Embryonic facial prominence (tissue), 1 donor: ENCODE data around the gene PCDHGB5.
"Not testable (repeated sequence)": the region's sequence is repeated elsewhere in the genome, so short reads cannot be mapped to it uniquely, and the experiment has no call there.

Source experiments
- DNase-seq: peaks from one replicate; pipeline ENCODE4 v3.0.0-alpha.2; 2016; ENCODE audit errors: extremely low spot score

Gene PCDHGB5

DNA sequence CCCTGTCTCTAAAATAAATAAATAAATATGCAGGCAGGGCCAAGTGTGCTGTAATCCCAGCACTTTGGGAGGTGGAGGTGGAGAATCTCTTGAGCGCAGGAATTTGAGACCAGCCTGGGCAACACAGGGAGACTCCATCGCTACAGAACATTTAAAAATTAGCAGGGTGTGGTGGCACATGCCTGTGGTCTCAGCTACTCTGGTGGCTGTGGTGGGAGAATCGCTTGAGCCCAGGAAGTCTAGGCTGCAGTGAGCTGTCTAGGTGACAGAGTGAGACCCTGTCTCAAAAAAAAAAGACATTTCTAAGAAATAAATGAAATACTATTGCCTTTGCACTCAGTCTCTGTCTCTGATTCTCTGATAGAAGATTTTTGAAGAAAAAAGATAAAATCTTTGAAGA is 13.8 kb downstream of the PCDHGB5 start:
- DNase-seq: no peak

GRCh38 chr5:141412854-141413539 is 15.2 kb downstream of the PCDHGB5 start, which contains the start of gene PCDHGA10:
Gene PCDHGA10, plus strand, starts transcription at chr5:141412987. Its CDS starts 189 bp downstream, at chr5:141413176.
- no peak for DNase-seq

DNA sequence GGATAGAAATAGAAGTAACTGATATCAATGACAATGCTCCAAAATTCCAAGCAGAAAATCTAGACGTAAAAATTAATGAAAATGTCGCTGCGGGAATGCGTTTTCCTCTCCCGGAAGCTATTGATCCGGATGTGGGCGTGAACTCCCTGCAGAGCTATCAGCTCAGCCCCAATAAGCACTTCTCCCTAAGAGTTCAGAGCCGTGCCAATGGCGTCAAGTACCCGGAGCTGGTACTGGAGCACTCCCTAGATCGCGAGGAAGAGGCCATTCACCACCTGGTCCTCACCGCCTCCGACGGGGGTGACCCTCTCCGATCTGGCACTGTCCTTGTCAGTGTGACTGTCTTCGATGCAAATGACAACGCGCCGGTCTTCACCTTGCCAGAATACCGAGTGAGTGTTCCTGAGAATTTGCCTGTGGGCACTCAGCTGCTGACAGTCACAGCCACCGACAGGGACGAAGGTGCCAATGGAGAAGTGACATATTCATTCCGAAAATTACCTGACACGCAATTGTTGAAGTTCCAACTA is 15.9 kb downstream of the PCDHGB5 start:
- DNase-seq: no peak

GRCh38 chr5:141414548-141415274 is 17.0 kb downstream of the PCDHGB5 start:
- DNase-seq: not testable (repeated sequence)

GRCh38 chr5:141415275-141415618 is 17.5 kb downstream of the PCDHGB5 start:
- not testable (repeated sequence) for DNase-seq

- not testable (repeated sequence) for DNase-seq
Observed at GRCh38 chr5:141417494-141418172, 19.9 kb downstream of the PCDHGB5 start, which contains the start of gene PCDHGB7. Gene PCDHGB7, plus strand, starts transcription at chr5:141417677. Its CDS starts 183 bp downstream, at chr5:141417860.

GRCh38 chr5:141419074-141419880 is 21.5 kb downstream of the PCDHGB5 start:
- DNase-seq: no peak

DNA sequence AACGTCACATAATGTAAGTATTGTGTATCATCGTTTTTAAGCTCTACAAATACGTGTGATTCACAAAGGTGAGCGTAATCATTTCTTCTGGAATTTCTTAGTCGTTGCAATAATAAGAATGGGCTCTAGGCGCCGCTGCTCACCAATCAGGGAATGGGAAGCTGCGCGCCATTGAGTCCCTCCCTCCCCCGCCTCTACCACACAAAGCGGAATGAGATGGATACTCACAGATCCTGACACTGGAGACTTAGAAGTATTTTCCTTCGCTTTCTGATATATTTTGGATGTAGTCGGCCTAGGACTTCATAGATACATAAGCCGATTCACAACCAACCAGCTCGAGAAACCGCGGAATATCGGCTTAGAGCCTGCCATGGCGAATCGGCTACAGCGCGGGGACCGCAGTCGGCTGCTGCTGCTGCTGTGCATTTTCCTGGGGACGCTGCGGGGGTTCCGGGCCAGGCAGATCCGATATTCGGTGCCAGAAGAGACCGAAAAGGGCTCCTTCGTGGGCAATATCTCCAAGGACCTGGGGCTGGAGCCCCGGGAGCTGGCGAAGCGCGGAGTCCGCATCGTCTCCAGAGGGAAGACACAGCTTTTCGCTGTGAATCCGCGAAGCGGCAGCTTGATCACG is 23.2 kb downstream of the PCDHGB5 start, which contains the start of gene PCDHGA11:
PCDHGA11 (plus strand) TSS at position 197 of the 634 bp plus-strand sequence; CDS start at position 374, 177 bp downstream.
- no peak for DNase-seq

- no peak for DNase-seq
Observed at GRCh38 chr5:141421489-141421855, 23.7 kb downstream of the PCDHGB5 start.

DNA sequence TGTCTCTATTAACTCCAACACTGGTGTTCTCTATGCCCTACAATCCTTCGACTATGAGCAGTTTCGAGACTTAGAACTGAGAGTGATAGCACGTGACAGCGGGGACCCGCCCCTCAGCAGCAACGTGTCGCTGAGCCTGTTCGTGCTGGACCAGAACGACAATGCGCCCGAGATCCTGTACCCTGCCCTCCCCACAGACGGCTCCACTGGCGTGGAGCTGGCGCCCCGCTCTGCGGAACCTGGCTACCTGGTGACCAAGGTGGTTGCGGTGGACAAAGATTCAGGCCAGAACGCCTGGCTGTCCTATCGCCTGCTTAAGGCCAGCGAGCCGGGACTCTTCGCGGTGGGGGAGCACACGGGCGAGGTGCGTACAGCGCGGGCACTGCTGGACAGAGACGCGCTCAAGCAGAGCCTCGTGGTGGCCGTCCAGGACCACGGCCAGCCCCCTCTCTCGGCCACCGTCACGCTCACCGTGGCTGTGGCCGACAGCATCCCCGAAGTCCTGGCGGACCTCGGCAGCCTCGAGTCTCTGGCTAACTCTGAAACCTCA is 25.1 kb downstream of the PCDHGB5 start:
- DNase-seq: no peak

DNA sequence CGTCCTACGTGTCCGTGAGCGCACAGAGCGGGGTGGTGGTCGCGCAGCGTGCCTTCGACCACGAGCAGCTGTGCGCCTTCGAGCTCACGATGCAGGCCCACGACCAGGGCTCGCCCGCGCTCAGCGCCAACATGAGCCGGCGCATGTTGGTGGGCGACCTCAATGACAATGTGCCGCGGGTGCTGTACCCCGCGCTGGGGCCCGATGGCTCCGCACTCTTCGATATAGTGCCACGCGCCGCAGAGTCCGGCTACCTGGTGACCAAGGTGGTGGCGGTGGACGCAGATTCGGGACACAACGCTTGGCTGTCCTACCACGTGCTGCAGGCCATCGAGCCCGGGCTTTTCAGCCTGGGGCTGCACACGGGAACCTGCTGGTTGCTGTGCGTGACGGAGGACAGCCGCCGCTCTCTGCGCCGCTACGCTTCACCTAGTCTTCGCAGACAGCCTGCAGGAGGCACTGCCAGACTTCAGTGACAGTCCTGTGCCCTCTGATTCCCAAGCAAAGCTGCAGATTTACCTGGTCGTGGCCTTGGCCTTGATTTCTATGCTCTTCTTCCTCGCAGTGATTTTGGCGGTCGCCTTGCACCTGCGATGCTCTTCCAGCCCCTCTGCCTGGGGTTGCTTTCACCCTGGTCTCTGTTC is 30.2 kb downstream of the PCDHGB5 start:
- no peak for DNase-seq

DNA sequence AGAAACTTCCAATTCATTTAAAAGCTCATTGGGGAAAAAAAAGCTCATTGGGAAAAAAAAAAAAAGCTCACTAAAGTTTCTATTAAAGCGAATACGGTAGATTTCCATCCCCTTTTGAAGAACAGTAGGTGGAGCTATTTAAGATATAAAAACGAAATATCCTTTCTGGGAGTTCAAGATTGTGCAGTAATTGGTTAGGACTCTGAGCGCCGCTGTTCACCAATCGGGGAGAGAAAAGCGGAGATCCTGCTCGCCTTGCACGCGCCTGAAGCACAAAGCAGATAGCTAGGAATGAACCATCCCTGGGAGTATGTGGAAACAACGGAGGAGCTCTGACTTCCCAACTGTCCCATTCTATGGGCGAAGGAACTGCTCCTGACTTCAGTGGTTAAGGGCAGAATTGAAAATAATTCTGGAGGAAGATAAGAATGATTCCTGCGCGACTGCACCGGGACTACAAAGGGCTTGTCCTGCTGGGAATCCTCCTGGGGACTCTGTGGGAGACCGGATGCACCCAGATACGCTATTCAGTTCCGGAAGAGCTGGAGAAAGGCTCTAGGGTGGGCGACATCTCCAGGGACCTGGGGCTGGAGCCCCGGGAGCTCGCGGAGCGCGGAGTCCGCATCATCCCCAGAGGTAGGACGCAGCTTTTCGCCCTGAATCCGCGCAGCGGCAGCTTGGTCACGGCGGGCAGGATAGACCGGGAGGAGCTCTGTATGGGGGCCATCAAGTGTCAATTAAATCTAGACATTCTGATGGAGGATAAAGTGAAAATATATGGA is 32.8 kb downstream of the PCDHGB5 start, which contains the start of gene PCDHGA12:
PCDHGA12 (plus strand) TSS at position 176 of the 782 bp plus-strand sequence; CDS start at position 429, 253 bp downstream.
- no peak for DNase-seq

DNA sequence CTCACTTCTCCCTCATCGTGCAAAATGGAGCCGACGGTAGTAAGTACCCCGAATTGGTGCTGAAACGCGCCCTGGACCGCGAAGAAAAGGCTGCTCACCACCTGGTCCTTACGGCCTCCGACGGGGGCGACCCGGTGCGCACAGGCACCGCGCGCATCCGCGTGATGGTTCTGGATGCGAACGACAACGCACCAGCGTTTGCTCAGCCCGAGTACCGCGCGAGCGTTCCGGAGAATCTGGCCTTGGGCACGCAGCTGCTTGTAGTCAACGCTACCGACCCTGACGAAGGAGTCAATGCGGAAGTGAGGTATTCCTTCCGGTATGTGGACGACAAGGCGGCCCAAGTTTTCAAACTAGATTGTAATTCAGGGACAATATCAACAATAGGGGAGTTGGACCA is 33.5 kb downstream of the PCDHGB5 start:
- DNase-seq: no peak

DNA sequence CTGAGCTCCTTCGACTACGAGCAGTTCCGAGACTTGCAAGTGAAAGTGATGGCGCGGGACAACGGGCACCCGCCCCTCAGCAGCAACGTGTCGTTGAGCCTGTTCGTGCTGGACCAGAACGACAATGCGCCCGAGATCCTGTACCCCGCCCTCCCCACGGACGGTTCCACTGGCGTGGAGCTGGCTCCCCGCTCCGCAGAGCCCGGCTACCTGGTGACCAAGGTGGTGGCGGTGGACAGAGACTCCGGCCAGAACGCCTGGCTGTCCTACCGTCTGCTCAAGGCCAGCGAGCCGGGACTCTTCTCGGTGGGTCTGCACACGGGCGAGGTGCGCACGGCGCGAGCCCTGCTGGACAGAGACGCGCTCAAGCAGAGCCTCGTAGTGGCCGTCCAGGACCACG is 34.6 kb downstream of the PCDHGB5 start:
- not testable (repeated sequence) for DNase-seq

GRCh38 chr5:141432726-141433125 is 35.0 kb downstream of the PCDHGB5 start:
- DNase-seq: not testable (repeated sequence)

DNA sequence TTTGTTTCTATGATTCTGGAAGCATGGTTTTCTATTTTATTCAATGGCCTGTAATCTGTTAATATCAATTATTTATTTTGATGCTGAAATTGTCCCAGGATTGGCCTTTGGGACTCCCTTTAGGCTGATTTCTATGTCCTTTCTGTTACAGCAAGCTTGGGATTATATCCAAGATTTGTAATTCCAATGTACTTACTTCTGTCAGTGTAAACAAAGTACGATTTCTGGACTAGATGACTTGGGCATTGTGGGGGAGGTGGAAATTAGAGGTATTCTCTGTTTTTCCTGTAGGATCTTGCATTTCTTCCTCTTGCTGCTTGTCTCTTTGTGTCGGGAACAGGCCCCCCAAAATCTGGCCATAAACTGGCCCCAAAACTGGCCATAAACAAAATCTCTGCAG is 36.3 kb downstream of the PCDHGB5 start:
- DNase-seq: no peak

- no peak for DNase-seq
Observed at GRCh38 chr5:141437221-141437620, 39.5 kb downstream of the PCDHGB5 start.

DNA sequence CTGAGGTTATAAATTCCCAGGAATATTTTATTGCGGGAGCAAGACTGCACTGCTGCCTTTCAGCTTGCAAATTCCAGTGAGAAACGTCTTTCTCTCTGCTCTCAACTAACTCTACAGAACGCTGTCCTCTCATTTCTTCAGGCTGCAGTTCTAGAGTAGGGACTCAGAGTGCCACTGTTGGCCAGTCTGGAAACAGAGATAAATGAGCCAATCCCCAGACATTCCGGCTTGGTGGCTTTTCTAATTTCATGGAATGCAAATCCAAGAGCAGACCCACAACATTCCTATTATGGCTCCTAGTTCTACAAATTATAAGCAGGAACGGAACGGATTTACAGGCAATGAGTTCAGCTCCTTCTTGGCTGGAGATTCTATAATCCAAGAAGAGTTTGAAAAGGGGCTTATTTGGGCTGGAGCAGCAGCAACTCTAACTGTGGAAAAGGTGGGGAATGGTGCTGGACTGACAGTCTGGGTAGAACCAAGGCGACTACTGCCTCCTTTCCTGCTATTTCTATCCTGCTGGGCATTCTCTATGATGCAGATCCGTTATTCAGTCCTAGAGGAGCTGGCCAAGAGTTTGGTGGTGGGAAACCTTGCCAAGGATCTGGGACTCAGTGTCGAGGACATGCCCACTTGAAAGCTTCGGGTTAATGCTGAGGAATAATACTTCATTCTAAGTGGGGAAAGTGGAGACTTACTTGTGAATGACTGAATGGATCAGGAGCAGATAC is 41.8 kb downstream of the PCDHGB5 start:
- DNase-seq: no peak
